ENCODE data around the gene PDZD4.

GRCh38 chrX:153776611-153777045, 53.7 kb downstream of the PDZD4 start:
- TF ChIP-seq ZNF592 (IDR thresholded peaks at IDR 0.05): no peak
- TF ChIP-seq IRF3 (IDR thresholded peaks at IDR 0.05): no peak
- TF ChIP-seq MLLT1 (IDR thresholded peaks at IDR 0.05): no peak
- TF ChIP-seq NR2F1 (conservative IDR thresholded peaks at IDR 0.05): no peak
- TF ChIP-seq ELK1 (IDR thresholded peaks at IDR 0.05; ENCODE audit: low read depth, low read length): no peak
- TF ChIP-seq RCOR1 (conservative IDR thresholded peaks at IDR 0.05; ENCODE audit: low read depth, low read length): no peak
- TF ChIP-seq NFYB (IDR thresholded peaks at IDR 0.05; ENCODE audit: insufficient read depth, low read depth, low read length): no peak
- no peak for TF ChIP-seq YY1 (IDR thresholded peaks at IDR 0.05; ENCODE audit: low read depth, low read length)
- no peak for TF ChIP-seq EZH2 (IDR thresholded peaks at IDR 0.05; ENCODE audit: borderline replicate concordance, control insufficient read depth, low read depth, low read length)
- no peak for TF ChIP-seq MTA2 (IDR thresholded peaks at IDR 0.05; ENCODE audit: low read depth)
- no peak for TF ChIP-seq TAF1 (IDR thresholded peaks at IDR 0.05; ENCODE audit: borderline replicate concordance, low read depth, low read length)
- no peak for TF ChIP-seq POLR2A (IDR thresholded peaks at IDR 0.05; ENCODE audit: low read depth, low read length)
- TF ChIP-seq GABPA (IDR thresholded peaks at IDR 0.05; ENCODE audit: low read depth): no peak

Measured in GM12878 (cell line).